PFSK-1 (cell line): Measurements from ENCODE around the gene RPL9.

ENCODE experiments used
- POLR2AphosphoS5 ChIP-seq: IDR thresholded peaks from 2 replicates; pipeline ENCODE4 v1.6.1; 2012; ENCODE audit warnings: low read depth, mild to moderate bottlenecking, control low read depth, low read length, moderate library complexity
- SIN3A ChIP-seq: IDR thresholded peaks from 2 replicates; pipeline ENCODE4 v1.6.1; 2012; ENCODE audit warnings: mild to moderate bottlenecking, low read length, moderate library complexity, borderline replicate concordance; ENCODE audit not compliant: insufficient read depth
- TAF1 ChIP-seq: IDR thresholded peaks from 2 replicates; pipeline ENCODE4 v1.6.1; 2012; ENCODE audit warnings: low read length, control low read depth, borderline replicate concordance; ENCODE audit not compliant: insufficient read depth

- TF ChIP-seq POLR2AphosphoS5 (no peak), SIN3A (no peak), TAF1 (no peak)
Measured at GRCh38 chr4:39429476-39430334, 29.0 kb downstream of the RPL9 start.
